Hippocampal formation (tissue), 2 donors: ENCODE data around the gene ASTN2.
"Not testable (repeated sequence)": the region's sequence is repeated elsewhere in the genome, so short reads cannot be mapped to it uniquely, and the experiment has no call there.

Experiments
- DNase-seq, 2 donors: peaks; one replicate each; lab custom pipeline; 2025; lab: John Stamatoyannopoulos, UW

ASTN2 gene

GRCh38 chr9:116460026-116460425 is 954.8 kb downstream of the ASTN2 start:
- DNase-seq, result no peak

- no peak for DNase-seq
Observed at GRCh38 chr9:116459576-116459975, 955.3 kb downstream of the ASTN2 start.

- no peak for DNase-seq
Observed at GRCh38 chr9:116456490-116457088, 958.3 kb downstream of the ASTN2 start.

- not testable (repeated sequence) for DNase-seq
Observed at GRCh38 chr9:116454539-116454938, 960.3 kb downstream of the ASTN2 start.

GRCh38 chr9:116453785-116454184 is 961.1 kb downstream of the ASTN2 start:
- DNase-seq, result no peak

GRCh38 chr9:116452634-116453033 is 962.2 kb downstream of the ASTN2 start:
- DNase-seq, result no peak

- DNase-seq, result no peak
Observed at GRCh38 chr9:116452227-116452626, 962.6 kb downstream of the ASTN2 start.

- DNase-seq, result no peak
Observed at GRCh38 chr9:116451500-116452115, 963.2 kb downstream of the ASTN2 start.

- no peak for DNase-seq
Observed at GRCh38 chr9:116450378-116451139, 964.3 kb downstream of the ASTN2 start.

GRCh38 chr9:116449949-116450348 is 964.9 kb downstream of the ASTN2 start:
- DNase-seq, result no peak

- DNase-seq, result no peak
Observed at GRCh38 chr9:116448431-116448830, 966.4 kb downstream of the ASTN2 start.

GRCh38 chr9:116447934-116448333 is 966.9 kb downstream of the ASTN2 start:
- no peak for DNase-seq

GRCh38 chr9:116442528-116442927 is 972.3 kb downstream of the ASTN2 start:
- DNase-seq, result no peak

GRCh38 chr9:116437411-116438370 is 977.2 kb downstream of the ASTN2 start:
- no peak for DNase-seq

- DNase-seq, result no peak
Observed at GRCh38 chr9:116436121-116436520, 978.7 kb downstream of the ASTN2 start.

- no peak for DNase-seq
Observed at GRCh38 chr9:116435706-116436105, 979.2 kb downstream of the ASTN2 start.

- DNase-seq, result no peak
Observed at GRCh38 chr9:116434314-116434713, 980.5 kb downstream of the ASTN2 start.

- DNase-seq, result no peak
Observed at GRCh38 chr9:116432051-116432450, 982.8 kb downstream of the ASTN2 start.

- no peak for DNase-seq
Observed at GRCh38 chr9:116430849-116431248, 984.0 kb downstream of the ASTN2 start.

- no peak for DNase-seq
Observed at GRCh38 chr9:116425244-116425643, 989.6 kb downstream of the ASTN2 start.

- no peak for DNase-seq
Observed at GRCh38 chr9:116423149-116423548, 991.7 kb downstream of the ASTN2 start.
